Transverse colon (tissue), 4 donors: Measurements from ENCODE around the gene CBL.

Experiments
- EP300 ChIP-seq: sonication (generic); formaldehyde crosslinking; IDR thresholded peaks from one replicate; pipeline ENCODE4 v1.6.1; 2017; ENCODE audit warnings: antibody characterized with exemption, low read depth
- POLR2A ChIP-seq: fragments of 450-650 bp; IDR thresholded peaks from one replicate; pipeline ENCODE4 v1.6.1; 2016; ENCODE audit warnings: antibody characterized with exemption, mild to moderate bottlenecking, moderate library complexity
- POLR2AphosphoS5 ChIP-seq, 3 donors: sonication (generic); formaldehyde crosslinking; IDR thresholded peaks; one replicate each; pipeline ENCODE4 v1.6.1; 2016; ENCODE audit warnings: antibody characterized with exemption in 3 of 3
- TF ChIP-seq, protein P1 (sequence below), 5 experiments: fragments of 200-600 bp in 3 of 5; fragments of 450-650 bp in 2 of 5; sonication (generic) in 3 of 5; IDR thresholded peaks; 1 replicate in 2 of 5; 2 replicates in 3 of 5; pipeline ENCODE4 v1.5.1; 2016 to 2017; ENCODE audit warnings: antibody characterized with exemption in 5 of 5, inconsistent platforms in 3 of 5, mild to moderate bottlenecking in 2 of 5, moderate library complexity in 1 of 5

- TF ChIP-seq, protein P1, sequence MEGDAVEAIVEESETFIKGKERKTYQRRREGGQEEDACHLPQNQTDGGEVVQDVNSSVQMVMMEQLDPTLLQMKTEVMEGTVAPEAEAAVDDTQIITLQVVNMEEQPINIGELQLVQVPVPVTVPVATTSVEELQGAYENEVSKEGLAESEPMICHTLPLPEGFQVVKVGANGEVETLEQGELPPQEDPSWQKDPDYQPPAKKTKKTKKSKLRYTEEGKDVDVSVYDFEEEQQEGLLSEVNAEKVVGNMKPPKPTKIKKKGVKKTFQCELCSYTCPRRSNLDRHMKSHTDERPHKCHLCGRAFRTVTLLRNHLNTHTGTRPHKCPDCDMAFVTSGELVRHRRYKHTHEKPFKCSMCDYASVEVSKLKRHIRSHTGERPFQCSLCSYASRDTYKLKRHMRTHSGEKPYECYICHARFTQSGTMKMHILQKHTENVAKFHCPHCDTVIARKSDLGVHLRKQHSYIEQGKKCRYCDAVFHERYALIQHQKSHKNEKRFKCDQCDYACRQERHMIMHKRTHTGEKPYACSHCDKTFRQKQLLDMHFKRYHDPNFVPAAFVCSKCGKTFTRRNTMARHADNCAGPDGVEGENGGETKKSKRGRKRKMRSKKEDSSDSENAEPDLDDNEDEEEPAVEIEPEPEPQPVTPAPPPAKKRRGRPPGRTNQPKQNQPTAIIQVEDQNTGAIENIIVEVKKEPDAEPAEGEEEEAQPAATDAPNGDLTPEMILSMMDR (IDR thresholded peaks at IDR 0.05): no peak
- TF ChIP-seq EP300 (no peak), POLR2AphosphoS5 (IDR thresholded peaks at IDR 0.05) (no peak), POLR2A (no peak)
Measured at GRCh38 chr11:119285431-119285830, 79.3 kb downstream of the CBL start.
